HG03432 (cell line): ENCODE results near the gene NACC1.
"Not testable (repeated sequence)": the region's sequence is repeated elsewhere in the genome, so short reads cannot be mapped to it uniquely, and the experiment has no call there.

Experiments used
- ATAC-seq: cut with Tn5 transposase; IDR thresholded peaks from one replicate; pipeline ENCODE4 v1.9.1; 2021; ENCODE audit warnings: mild to moderate bottlenecking, moderate library complexity; ENCODE audit not compliant: unreplicated experiment

The NACC1 gene

DNA sequence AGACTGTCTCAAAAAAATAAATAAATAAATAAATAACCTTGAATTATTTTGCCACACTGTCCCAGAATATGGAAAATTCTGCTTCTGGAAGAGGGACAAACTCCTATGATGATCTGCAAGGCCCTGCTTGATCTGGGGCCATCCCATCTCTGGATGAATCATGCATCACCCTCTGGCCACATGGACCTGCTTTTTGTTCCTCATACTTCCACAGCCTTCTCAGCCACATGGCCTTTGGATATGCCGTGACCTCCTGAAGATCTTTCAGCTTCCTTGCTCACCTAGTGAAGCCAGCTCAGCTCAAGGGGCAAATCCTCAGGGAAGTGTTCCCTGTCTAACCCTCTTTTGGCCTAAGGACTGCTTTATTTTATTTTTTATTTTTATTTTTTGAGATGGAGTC lies 42.5 kb downstream of the NACC1 start:
- ATAC-seq: no peak

DNA sequence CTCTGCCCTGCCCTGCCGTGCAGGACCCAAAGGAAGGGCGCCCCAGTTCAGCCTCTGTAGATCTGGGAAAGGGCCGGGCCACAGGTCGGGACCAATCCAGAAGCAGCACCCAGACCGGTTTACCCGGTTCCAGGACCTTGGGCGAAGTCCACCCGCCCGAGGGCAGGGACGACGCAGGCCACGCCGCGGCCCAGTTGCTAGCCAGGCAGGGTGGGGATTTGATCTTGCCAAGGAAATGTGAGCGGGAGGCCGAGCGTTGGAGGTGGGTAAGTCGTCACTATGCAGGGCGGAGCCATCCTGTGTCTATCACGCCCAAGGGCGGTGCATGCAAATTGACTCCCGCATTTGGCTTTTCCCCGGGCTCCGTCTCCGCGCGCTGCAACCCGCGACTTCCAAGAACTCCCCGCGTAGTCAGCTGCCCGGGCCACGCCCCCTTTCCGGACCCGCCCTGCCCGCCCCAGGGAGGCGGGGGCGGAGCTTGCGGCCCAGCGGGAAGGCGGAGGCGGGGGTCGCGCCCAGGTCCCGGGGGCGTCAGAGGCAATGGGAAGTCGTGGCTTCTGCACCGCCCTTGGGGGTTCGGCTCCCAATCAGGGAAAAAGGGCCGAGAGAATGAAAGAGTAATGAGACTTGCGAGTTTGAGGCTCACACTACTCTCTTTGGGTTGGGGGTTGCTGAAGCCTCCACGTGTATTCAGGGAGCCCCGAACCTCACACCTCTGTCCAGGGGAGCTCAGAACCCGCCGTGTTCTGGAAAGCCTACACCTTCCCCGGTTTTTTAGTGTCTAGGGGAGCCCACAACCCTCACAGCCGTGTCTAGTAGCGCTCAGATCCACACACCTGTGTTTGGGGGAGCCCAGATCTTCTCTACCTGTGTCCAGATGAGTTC lies 44.9 kb downstream of the NACC1 start:
- peak; percentile 52 for ATAC-seq

DNA sequence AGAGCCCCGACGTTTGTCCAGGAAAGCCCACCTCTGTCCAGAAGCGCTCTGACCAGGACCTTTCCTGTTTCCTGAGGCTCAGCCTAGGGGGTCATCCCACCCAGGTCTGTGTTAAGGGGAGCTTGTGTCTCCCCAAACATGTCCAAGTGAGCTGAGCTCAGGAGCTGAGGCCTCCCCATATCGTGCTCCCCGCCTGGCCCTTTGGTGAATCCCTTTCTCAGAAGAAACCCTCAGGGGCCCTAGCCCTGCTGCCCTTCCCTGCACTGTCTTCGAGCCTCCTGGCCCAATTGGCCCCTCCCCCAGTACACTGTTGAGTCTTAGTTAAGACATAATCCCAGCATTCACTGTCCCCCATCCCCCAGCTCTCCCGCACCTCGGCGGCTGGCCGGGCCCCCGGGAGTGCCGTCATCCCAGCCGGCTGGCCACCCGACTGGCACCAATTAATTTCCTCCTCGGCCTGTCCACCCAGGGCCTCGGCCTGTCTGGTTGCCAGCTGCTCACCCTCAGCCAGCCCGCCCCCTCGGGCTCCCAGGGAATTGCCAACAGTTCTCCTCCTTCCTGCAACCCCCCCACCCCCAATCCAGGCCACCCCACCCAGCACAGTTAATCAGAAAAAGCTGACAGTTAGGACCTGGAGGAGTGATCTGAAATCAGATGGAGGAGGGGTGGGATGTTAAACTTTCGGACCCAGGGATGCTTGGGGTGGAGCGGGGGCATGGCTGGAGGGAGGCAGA lies 45.7 kb downstream of the NACC1 start:
- ATAC-seq: no peak

DNA sequence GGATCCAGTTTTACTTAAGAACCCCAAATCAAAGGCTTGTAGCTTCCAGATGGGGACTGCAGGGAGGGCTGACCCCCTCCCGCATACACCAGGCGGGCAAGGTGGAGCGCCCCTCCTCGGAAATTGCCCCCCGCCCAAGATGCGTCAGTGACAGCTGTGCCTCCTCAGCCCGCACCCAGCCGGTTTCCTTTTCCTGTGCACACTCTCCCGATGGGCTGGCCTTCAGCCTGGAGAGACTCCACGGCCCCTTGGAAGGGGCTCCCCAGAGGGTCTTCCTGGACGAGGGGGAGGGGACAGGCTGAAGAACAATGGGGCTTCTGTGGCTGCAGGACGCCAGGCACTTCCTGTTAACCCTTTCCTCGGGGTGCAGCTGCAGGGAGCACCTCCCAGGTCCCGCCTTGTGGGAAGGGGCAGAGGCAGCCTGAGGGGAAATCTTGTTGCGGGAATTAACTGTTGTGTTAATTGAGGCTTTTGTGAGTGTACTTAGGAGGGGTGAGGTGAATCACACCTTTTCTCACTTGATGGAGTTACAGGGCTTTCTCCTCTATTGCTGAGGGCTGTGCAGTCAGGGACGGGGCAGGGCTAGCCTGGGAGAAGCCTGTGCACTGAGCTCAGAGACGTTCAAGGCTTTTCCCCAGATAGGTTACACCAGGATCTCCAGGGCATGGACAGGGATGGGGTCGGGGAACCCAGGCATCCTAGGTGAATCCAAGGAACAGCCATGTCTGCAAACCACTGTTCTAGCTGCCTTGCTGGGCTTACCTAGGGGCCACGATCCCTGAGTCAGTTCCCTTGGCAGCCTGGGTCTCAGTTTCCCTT lies 46.5 kb downstream of the NACC1 start:
- no peak for ATAC-seq

DNA sequence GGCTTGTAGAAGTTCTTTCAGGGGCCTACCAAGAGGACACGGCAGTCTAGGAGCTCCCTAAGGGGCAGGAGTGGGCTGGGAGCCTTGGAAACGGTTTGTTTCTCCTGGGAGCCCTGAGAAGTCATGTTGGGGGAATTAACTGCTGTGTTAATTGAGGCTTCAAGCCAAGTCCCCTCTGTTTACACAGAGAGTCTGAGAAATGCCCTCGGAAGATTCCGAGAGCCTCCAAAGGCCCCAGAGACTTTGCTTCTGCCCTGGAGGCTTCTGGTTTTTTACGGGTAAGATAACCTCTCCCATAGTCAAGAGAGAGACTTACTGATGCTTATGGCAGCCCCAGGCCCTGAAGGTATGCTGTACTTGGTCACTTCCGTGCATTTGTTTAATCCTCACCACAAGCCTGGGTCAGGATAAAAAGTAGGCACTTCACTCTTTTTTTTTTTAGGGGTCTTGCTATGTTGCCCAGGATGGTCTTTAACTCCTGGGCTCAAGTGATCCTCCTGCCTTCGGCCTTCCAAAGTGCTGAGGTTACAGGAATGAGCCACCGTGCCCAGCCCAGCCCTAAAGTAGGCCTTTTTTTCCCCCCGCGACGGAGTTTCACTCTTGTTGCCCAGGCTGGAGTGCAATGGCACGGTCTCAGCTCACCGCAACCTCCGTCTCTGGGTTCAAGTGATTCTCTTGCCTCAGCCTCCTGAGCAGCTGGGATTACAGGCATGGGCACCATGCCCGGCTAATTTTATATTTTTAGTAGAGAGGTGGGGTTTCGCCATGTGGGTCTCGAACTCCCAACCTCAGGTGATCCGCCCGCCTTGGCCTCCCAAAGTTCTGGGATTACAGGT lies 47.3 kb downstream of the NACC1 start:
- no peak for ATAC-seq

DNA sequence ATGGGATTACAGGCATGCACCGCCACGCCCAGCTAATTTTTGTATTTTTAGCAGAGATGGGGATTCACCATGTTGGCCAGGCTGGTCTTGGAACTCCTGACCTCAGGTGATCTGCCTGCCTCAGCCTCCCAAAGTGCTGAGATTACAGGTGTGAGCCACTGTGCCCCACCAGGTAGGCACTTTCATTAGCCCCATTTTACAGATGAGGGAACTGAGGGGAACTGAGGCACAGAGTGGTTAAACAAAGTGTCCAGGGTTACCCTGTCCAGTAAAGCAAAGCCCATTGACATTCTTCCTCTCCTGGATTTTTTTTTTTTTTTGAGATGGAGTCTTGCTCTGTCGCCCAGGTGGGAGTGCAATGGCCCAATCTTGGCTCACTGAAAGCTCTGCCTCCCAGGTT lies 48.1 kb downstream of the NACC1 start:
- ATAC-seq: not testable (repeated sequence)

DNA sequence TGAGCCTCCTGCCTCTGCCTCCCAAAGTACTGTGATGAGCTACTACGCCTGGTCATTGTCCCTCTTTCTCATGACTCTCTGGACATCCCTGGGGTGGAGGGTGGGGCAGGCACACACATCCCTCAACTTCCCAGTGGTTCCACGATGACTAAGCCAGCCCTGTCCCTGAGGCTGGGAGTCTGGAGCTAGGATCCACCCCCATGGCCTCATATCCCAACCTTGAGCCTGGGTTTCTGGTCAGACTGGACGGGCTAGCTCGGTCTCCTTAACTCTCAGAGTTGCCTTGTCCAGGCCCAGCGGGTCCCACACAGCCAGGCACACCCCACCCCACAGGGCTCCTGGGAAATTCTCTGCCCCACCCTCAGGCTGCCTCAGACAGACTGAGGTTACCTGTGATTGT lies 51.7 kb downstream of the NACC1 start:
- ATAC-seq: no peak

DNA sequence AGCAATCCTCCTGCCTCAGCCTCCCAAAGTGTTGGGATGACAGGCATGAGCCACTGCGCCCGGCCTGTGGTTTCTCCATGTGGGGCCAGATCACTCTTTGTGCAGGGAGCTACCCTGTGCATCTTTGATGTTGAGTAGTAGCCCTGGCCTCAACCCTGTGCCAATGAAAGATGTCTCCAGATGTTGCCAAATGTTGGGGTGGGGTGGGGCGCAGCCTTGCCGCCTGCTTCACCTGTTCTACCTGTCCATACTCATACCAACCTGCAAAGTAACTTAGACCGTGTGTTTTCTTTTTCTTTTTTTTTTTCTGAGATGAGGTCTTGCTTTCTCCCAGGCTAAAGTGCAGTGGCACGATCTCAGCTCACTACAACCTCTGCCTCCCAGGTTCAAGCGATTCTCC lies 53.1 kb downstream of the NACC1 start:
- no peak for ATAC-seq

DNA sequence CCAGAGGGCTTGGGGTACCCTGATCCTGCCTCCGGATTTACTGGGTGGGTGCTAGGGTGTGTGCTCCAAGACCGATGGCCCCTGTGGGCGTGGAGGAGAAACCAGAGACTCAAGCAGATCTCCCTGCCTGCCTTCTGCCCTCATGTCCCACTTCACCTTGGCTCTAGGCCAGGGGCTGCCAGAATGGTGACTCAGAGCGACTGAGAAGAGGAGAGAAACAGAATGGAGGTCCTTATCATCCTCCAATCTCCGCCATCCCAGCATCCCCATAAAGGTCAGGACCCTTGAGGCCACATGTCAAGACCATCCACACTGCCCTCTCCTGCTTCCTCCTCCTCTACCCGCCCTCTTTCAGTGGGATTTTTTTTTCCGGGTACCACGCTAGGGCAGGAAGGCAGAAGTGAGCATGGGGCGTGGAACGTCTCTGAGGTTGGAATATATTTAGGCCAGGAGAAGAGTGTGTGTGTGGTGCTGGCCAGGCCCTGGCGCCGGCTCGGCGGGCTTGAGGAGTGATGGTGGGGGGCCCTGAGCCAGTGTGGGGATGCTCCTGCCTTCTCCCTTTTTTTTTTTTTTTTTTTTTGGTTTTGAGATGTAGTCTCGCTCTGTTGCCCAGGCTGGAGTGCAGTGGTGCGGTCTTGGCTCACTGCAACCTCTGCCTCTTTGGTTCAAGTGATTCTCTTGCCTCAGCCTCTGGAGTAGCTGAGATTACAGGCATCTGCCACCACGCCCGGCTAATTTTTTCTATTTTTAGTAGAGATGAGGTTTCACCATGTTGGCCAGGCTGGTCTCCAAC lies 54.5 kb downstream of the NACC1 start:
- ATAC-seq: no peak

GRCh38 chr19:13173139-13173737 lies 55.2 kb downstream of the NACC1 start:
- no peak for ATAC-seq

- no peak for ATAC-seq
These were observed 58.3 kb downstream of the NACC1 start for GRCh38 chr19:13176345-13176744.

DNA sequence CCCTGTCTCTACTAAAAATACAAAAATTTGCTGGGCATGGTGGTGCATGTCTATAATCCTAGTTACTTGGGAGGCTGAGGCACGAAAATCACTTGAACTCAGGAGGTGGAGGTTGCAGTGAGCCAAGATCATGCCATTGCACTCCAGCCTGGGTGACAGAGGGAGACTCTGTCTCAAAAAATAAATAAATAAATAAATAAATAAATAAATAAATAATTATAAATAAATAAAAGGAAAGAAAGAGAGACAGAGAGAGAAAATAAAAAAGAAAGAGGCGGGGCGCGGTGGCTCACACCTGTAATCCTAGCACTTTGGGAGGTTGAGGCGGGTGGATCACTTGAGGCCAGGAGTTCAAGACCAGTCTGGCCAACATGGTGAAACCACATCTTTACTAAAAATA lies 59.5 kb downstream of the NACC1 start:
- not testable (repeated sequence) for ATAC-seq

DNA sequence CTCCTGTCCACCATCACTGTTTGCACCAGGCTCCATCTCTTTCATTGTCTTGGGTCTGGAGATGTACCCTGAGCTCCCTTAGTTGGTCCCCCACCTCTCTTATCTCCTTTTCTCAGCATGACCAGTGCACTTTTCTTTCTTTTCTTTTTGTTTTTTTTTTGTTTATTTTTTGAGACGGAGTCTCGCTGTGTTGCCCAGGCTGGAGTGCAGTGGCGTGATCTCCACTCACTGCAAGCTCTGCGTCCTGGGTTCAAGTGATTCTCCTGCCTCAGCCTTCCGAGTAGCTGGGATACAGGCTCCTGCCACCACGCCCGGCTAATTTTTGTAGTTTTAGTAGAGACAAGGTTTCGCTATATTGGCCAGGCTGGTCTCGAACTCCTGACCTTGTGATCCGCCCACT lies 60.2 kb downstream of the NACC1 start:
- not testable (repeated sequence) for ATAC-seq

GRCh38 chr19:13181747-13182388 lies 63.8 kb downstream of the NACC1 start:
- no peak for ATAC-seq

DNA sequence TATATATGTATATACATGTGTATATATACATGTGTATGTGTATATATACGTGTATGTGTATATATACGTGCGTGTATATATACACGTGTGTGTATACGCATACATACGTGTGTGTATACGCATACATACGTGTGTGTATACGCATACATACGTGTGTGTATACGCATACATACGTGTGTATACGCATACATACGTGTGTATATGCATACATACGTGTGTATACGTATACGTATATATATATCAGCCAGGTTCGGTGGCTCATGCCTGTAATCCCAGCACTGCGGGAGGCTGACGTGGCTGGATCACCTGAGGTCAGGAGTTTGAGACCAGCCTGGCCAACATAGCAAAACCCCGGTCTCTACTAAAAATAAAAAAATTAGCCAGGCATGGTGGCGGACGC lies 66.9 kb downstream of the NACC1 start:
- ATAC-seq: not testable (repeated sequence)

GRCh38 chr19:13185763-13186657 lies 67.9 kb downstream of the NACC1 start:
- not testable (repeated sequence) for ATAC-seq

DNA sequence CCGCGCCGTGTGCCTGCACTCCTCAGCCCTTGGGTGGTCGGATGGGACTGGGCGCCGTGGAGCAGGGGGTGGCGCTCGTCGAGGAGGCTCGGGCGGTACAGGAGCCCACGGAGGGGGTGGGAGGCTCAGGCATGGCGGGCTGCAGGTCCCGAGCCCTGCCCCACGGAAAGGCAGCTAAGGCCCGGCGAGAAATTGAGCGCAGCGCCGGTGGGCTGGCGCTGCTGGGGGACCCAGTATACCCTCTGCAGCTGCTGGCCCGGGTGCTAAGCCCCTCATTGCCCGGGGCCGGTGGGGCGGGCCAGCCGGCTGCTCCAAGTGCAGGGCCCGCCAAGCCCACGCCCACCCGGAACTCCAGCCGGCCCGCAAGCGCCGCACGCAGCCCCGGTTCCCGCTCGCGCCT lies 68.6 kb downstream of the NACC1 start:
- not testable (repeated sequence) for ATAC-seq

DNA sequence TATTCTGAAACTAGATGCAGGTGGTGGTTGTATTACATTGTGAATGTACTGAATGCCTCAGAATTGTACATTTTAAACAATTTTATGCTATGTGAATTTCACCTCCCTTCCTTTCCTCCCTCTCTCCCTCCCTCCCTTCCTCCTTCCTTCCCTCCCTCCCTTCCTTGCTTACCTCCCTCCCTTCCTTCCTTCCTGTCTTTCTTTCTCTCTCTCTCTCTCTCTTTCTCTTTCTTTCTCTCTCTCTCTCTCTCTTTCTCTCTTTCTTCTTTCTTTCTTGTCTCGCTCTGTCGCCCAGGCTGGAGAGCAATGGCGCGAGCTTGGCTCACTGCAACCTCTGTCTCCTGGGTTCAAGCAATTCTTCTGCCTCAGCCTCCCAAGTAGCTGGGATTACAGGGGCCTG lies 69.4 kb downstream of the NACC1 start:
- ATAC-seq: no peak
